Body of pancreas (tissue), 4 donors: Measurements from ENCODE around the gene GALR2. TPM values are rescaled to one million over a fixed set of nuclear protein-coding genes. Genes with fewer than 3 reads are reported as not detected.

Experiments used
- ATAC-seq: fragments of 150-250 bp; one replicate; pipeline ENCODE4 v1.9.1; 2016
- DNase-seq, 4 donors: peaks; one replicate each; pipeline ENCODE4 v3.0.0-alpha.2; 2019
- H3K27ac ChIP-seq, 4 donors: fragments of 200-600 bp; sonication (generic); 1 replicate in 3 of 4; 2 replicates in 1 of 4; pipeline versions ENCODE4 v1.5.1 to v1.6.1; 2016 to 2019; ENCODE audit warnings: mild to moderate bottlenecking in 1 of 4, mixed read lengths in 1 of 4, moderate library complexity in 1 of 4
- H3K27me3 ChIP-seq, 2 donors: fragments of 200-600 bp; sonication (generic); one replicate each; pipeline ENCODE4 v1.6.0; 2016; ENCODE audit warnings: mild to moderate bottlenecking in 1 of 2
- H3K36me3 ChIP-seq, 2 donors: fragments of 200-600 bp; sonication (generic); replicated peaks in 1 of 2; 2 replicates each; pipeline ENCODE4 v1.5.1; 2016; ENCODE audit warnings: low read depth in 2 of 2; ENCODE audit not compliant: insufficient read depth in 1 of 2
- H3K4me1 ChIP-seq: fragments of 200-600 bp; sonication (generic); one replicate; pipeline ENCODE4 v1.6.0; 2016
- H3K4me3 ChIP-seq, 2 donors: fragments of 200-600 bp; sonication (generic); 1 replicate in 1 of 2; 2 replicates in 1 of 2; pipeline ENCODE4 v1.5.1; 2016 to 2019
- H3K9me3 ChIP-seq, 3 donors: fragments of 200-600 bp; sonication (generic); 1 replicate in 2 of 3; 2 replicates in 1 of 3; pipeline ENCODE4 v1.5.1; 2016
- POLR2A ChIP-seq, 3 donors: fragments of 450-650 bp; IDR thresholded peaks; one replicate each; pipeline ENCODE4 v1.6.1; 2016; ENCODE audit warnings: antibody characterized with exemption in 3 of 3, mild to moderate bottlenecking in 2 of 3
- WGBS, 2 donors: methylation state at CpG; one replicate each; pipeline ENCODE4 v1.1.5; 2017; 5-methylcytosine and 5-hydroxymethylcytosine counted together
- intact Hi-C: fragments of 100-400 bp; cut with DNase I; formaldehyde crosslinking; loops from one replicate; pipeline ENCODE4 v1.15.1; 2023
- total RNA-seq, 2 donors: library from RNA; depleted of rRNA; stranded (reverse); fragments of >200 nt; gene quantifications; one replicate each; pipeline ENCODE4 v1.1.0, GENCODE V29; 2016
- TF ChIP-seq, protein P1 (sequence below), 7 experiments: fragments of 450-650 bp in 4 of 7; fragments of 200-600 bp in 3 of 7; sonication (generic) in 3 of 7; IDR thresholded peaks; one replicate each; pipeline ENCODE4 v1.5.1; 2016 to 2019; ENCODE audit warnings: antibody characterized with exemption in 7 of 7

Gene GALR2
- total RNA-seq, 2 donors from 2014 or later, result 0.52 TPM; not detected in 1

DNA sequence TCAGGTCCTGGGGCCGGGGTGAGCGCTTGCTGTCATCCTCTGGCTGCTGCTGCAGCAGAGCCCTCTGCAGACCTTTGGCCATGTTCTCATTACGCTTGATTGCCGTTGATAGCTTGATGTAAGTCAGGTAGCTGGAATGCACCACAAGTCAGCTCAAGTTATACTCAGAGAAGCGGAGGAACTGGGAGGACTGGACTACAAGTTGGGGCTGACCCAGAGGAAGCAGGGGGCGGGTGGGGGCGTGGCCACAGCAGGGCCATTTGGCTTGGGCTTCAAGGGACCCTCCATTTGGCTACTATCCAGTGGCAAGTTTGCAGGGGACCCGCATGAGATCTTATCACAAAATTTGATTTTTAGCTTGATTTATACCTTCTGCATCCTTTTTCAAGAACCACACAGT, 28.5 kb upstream of the GALR2 start:
- ATAC-seq (no peak), DNase-seq (no peak)
- H3K9me3 ChIP-seq, result no peaks in the 10 kb centered on the region
- no peak for TF ChIP-seq POLR2A (IDR thresholded peaks at IDR 0.05)
- TF ChIP-seq, protein P1, sequence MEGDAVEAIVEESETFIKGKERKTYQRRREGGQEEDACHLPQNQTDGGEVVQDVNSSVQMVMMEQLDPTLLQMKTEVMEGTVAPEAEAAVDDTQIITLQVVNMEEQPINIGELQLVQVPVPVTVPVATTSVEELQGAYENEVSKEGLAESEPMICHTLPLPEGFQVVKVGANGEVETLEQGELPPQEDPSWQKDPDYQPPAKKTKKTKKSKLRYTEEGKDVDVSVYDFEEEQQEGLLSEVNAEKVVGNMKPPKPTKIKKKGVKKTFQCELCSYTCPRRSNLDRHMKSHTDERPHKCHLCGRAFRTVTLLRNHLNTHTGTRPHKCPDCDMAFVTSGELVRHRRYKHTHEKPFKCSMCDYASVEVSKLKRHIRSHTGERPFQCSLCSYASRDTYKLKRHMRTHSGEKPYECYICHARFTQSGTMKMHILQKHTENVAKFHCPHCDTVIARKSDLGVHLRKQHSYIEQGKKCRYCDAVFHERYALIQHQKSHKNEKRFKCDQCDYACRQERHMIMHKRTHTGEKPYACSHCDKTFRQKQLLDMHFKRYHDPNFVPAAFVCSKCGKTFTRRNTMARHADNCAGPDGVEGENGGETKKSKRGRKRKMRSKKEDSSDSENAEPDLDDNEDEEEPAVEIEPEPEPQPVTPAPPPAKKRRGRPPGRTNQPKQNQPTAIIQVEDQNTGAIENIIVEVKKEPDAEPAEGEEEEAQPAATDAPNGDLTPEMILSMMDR (IDR thresholded peaks at IDR 0.05), result no peak
- intact Hi-C loops, result no loop called here
- peaks cover 60 to 62% of the 10 kb centered on the region in 2 donors for H3K36me3 ChIP-seq
- H3K4me1 ChIP-seq, result no peaks in the 10 kb centered on the region
- H3K27me3 ChIP-seq, result no peaks in the 10 kb centered on the region
- WGBS, 2 donors, result 84 to 85% methylated on average over 7 of the region's 8 CpGs
- H3K27ac ChIP-seq, result no peak overlapping the region
- H3K4me3 ChIP-seq, result no peak overlapping the region

DNA sequence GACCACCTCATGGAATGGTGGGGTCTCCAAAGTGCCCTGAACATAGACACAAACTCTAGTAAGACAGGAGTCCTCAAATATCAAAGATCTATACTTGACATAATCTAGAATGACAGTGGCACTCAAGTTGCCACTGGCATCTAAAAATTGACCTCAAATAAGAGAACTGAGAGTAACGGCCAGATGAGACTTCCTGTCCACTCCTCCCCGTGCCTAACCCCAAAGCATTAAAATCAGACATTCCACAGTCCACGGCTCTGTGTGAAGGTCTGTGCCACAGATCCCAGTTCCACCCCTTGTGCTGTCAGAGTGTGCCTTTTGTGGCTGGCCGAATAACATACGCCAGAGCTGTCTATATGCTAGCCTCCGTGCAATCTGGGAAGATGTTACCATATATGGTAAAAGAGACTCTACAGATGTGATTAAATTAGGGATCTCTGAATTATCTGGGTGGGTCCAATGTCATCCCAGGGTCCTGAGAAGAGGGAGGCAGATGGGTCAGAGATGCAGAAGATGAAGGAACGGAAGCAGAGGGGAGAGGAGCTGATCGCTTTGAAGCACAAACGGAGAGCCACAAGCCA, 26.5 kb upstream of the GALR2 start:
- no peak for ATAC-seq
- Histone ChIP-seq H3K9me3 (no peaks in the 10 kb centered on the region), H3K36me3 (peaks cover 52 to 53% of the 10 kb centered on the region in 2 donors), H3K27me3 (no peaks in the 10 kb centered on the region), H3K4me3 (no peak overlapping the region), H3K27ac (no peak overlapping the region), H3K4me1 (peaks cover 4% of the 10 kb centered on the region)
- TF ChIP-seq, protein P1 (IDR thresholded peaks at IDR 0.05), result no peak
- TF ChIP-seq POLR2A (IDR thresholded peaks at IDR 0.05), result no peak
- WGBS, 2 donors, result 73 to 86% methylated on average over 9 of the region's 9 CpGs
- DNase-seq, result no peak
- intact Hi-C loops, result no loop called here

DNA sequence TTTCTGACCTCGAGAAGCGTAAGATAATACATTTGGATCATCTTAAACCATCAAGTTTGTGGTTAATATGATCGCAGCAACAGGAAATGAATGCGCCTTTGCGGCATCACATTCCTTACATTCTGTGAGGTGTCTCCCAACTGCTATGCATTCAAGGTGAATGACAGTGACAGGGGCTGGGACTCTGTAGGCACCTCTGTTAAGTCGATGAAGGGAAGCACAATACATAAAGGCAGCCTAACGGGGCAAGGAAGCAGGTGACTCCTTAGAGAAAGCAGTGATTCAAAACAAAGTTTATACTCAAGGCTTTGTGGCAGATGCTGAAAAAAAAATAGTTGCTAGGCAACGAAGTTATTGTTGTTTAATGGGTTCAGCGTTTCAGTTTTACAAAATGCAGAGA, 25.9 kb upstream of the GALR2 start:
- Histone ChIP-seq H3K9me3 (no peaks in the 10 kb centered on the region), H3K4me1 (peaks cover 6% of the 10 kb centered on the region), H3K27ac (no peak overlapping the region), H3K27me3 (no peaks in the 10 kb centered on the region), H3K36me3 (peaks cover 46 to 47% of the 10 kb centered on the region in 2 donors), H3K4me3 (no peak overlapping the region)
- ATAC-seq (no peak), DNase-seq (no peak)
- TF ChIP-seq POLR2A (IDR thresholded peaks at IDR 0.05), result no peak
- TF ChIP-seq, protein P1 (IDR thresholded peaks at IDR 0.05), result no peak
- intact Hi-C loops, result no loop called here
- WGBS, 2 donors, result 79 to 88% methylated on average over 9 of the region's 9 CpGs

DNA sequence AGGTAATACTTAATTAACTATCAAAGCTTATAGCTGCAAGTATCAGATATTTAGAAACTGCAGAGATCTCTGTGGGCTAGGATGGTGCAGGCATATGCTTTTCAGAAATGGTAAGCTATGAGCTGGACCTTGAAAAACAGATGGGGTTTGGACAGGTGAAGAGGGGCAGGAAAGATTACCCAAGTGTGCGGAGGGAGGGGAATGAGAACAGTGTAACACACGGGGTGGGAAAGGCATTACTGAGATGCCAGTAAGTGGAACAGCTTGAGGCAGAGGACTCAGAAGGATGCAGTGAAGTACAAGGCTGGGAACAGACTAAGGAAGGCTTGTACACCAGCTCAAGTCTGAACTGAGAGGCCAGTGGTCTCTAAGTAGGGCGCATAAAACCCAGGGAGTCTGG, 25.3 kb upstream of the GALR2 start:
- Histone ChIP-seq H3K9me3 (no peaks in the 10 kb centered on the region), H3K4me3 (no peak overlapping the region), H3K4me1 (peaks cover 10% of the 10 kb centered on the region), H3K36me3 (peaks cover 41 to 42% of the 10 kb centered on the region in 2 donors), H3K27ac (no peak overlapping the region), H3K27me3 (no peaks in the 10 kb centered on the region)
- intact Hi-C loops, result no loop called here
- no peak for TF ChIP-seq POLR2A (IDR thresholded peaks at IDR 0.05)
- TF ChIP-seq, protein P1 (IDR thresholded peaks at IDR 0.05), result no peak
- WGBS, 2 donors, result 89 to 91% methylated on average over 3 of the region's 3 CpGs
- no peak for ATAC-seq
- no peak for DNase-seq
